ENCODE results near the gene FAM131A.

Gene FAM131A

DNA sequence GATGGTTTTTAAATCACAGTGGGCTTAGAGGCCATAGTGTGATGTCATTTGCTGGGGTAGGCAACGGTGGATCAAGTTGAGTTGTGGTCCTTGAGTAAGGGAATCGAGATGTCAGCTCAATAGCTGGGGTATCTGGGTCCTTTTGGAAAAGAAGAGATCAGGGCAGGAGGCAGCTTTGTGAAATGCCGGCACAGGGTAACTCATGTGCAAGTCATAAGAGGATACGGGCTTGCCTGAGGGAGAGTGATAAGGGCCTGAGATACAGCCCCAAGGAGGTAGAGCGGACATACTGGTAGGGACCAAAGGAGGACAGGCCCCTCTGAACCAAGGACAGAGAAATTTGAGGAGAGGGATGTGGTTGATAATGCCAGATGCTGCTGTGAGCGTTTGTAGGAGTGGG is 4.2 kb upstream of the FAM131A start:
- ChIA-PET CTCF (interaction anchor here (0.7 kb wide), 1 partner anchor 22 kb away, joined by 4 read pairs; no protein-coding TSS in a partner anchor), POLR2A (ENCODE audit: low non-redundant PET) (no interaction called here)
- no peak for DNase-seq (ENCODE audit: low spot score)
- peak overlapping the region; percentile 94 for H3K27ac ChIP-seq
- TF ChIP-seq CTCF (conservative IDR thresholded peaks at IDR 0.05; ENCODE audit: low read depth): no peak

GRCh38 chr3:184333700-184334099 is 3.7 kb upstream of the FAM131A start:
- peak overlapping the region; percentile 94 for H3K27ac ChIP-seq
- DNase-seq (ENCODE audit: low spot score): no peak
- POLR2A ChIA-PET (ENCODE audit: low non-redundant PET): no interaction called here
- CTCF ChIA-PET: interaction anchor here (0.7 kb wide), 1 partner anchor 21 kb away, joined by 4 read pairs; no protein-coding TSS in a partner anchor
- TF ChIP-seq CTCF (conservative IDR thresholded peaks at IDR 0.05; ENCODE audit: low read depth): no peak

GRCh38 chr3:184334470-184335158 is 2.8 kb upstream of the FAM131A start:
- no peak for DNase-seq (ENCODE audit: low spot score)
- POLR2A ChIA-PET (ENCODE audit: low non-redundant PET): no interaction called here
- no peak for TF ChIP-seq CTCF (conservative IDR thresholded peaks at IDR 0.05; ENCODE audit: low read depth)
- peak overlapping the region; percentile 94 for H3K27ac ChIP-seq
- CTCF ChIA-PET: no interaction called here

- TF ChIP-seq CTCF (conservative IDR thresholded peaks at IDR 0.05; ENCODE audit: low read depth): no peak
- DNase-seq (ENCODE audit: low spot score): no peak
- CTCF ChIA-PET: no interaction called here
- peak overlapping the region; percentile 94 for H3K27ac ChIP-seq
- POLR2A ChIA-PET (ENCODE audit: low non-redundant PET): interaction anchor here (0.6 to 0.7 kb wide), 2 partner anchors 20 to 26 kb away, joined by 3 to 5 read pairs; partner anchors contain the start of genes CLCN2 and POLR2H
These were observed 2.1 kb upstream of the FAM131A start for GRCh38 chr3:184335291-184335660.

DNA sequence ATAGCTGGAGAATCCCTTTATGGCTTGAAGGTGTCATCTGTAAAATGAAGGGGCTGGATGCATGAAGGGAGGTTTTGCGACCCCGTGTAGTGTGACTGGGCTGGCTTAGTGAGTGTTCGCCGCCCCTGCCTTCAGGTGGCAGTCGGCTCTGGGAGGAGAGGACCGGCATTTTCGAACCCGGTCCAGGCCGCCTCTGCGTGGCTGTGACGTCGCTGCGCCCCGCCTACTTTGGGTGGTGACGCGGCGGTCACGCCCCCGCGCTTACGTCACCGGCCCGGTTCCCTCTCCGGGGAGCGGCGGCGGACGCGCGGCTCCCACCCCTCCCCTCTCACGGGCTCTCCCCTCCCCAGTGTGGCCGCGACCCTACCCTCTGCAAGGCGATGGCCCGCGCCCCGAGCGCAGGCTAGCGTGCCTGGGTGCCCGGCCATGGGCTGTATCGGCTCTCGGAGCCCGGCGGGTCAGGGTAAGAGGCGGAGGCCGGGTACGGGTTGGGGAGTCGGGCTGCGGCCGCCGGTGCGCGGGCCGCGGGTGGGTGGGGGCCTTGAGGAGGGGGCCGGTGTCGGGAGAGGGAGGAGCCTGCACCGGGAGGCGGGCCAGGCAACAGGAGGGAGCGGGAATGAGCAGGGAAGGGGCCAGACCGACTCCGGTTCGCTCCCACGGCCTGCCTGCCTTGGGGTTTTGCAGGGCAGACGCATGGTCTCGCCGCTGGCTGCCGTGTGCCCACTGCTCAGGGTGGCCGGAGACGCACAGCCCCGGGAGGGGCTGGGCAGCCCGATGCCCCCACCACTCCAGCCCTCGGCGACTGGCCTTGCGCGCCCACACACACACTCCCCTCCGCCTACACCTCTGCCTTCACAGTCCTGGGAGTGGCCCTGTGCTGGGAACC is 1.5 kb upstream of the FAM131A start:
- POLR2A ChIA-PET (ENCODE audit: low non-redundant PET): interaction anchor here (0.6 to 0.7 kb wide), 2 partner anchors 20 to 26 kb away, joined by 3 to 5 read pairs; partner anchors contain the start of genes CLCN2 and POLR2H
- peak; percentile 76 for DNase-seq (ENCODE audit: low spot score)
- H3K27ac ChIP-seq: peak overlapping the region; percentile 94
- CTCF ChIA-PET: no interaction called here
- no peak for TF ChIP-seq CTCF (conservative IDR thresholded peaks at IDR 0.05; ENCODE audit: low read depth)

All from RWPE1 (cell line).